Stimulated activated CD4-positive, alpha-beta T cell treated with anti-CD3 and anti-CD28 coated beads, Interleukin-15, amount 100 ng/mL, for 1 hour (primary cell): ENCODE measurements around the gene DLGAP5.

Experiments used
- DNase-seq, 2 donors: peaks; one replicate each; pipeline ENCODE4 v3.0.0-alpha.2; 2020; ENCODE audit warnings: low read depth in 1 of 2, low spot score in 1 of 2

Gene DLGAP5

DNA sequence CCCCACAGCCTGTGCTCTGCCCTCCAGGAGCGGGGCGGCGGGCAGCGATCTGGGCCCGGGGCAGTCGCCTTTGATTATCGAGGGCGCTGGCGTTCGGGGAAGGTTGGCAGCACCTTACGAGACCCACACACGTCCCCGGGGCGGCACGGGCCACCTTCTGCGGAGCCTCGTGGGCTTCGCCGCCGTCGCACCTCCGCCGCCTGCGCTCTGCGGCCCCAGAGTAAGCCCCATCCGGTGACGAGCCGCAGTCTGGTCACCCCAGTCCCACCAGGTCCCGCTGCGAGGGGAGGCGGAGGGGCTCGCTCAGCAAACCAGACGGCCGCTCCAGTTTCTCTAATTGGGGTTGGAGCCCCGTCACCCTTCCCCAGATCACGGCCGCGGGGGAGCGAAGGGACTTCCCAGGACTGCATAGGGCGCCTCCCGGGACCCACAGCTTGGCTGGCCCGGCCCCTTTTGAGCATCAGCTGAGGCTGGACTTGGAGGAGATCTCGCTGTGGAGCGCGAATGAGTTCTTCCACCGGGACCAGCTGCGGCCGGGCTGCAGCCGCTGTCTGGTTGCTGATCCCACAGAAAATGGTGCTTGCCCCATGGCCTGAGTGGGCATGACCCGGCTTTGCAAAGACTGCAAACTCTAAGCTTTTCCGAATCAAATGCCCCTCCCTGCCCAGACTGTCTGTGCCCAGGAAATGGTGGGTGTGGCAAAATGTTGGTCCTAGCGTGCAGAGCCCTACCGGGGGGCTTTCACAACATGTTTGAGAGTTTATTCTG is 61.8 kb downstream of the DLGAP5 start:
- peak; percentile 8 to 36 for DNase-seq

GRCh38 chr14:55129086-55129427 is 62.3 kb downstream of the DLGAP5 start, which contains the start of gene LGALS3:
Gene LGALS3, plus strand, starts transcription at chr14:55129252. Its CDS starts 8,122 bp downstream, at chr14:55137374.
- DNase-seq = peak in 1 of 2 donors; percentile 12

- no peak for DNase-seq
Observed at GRCh38 chr14:55128386-55129085, 62.8 kb downstream of the DLGAP5 start.

DNA sequence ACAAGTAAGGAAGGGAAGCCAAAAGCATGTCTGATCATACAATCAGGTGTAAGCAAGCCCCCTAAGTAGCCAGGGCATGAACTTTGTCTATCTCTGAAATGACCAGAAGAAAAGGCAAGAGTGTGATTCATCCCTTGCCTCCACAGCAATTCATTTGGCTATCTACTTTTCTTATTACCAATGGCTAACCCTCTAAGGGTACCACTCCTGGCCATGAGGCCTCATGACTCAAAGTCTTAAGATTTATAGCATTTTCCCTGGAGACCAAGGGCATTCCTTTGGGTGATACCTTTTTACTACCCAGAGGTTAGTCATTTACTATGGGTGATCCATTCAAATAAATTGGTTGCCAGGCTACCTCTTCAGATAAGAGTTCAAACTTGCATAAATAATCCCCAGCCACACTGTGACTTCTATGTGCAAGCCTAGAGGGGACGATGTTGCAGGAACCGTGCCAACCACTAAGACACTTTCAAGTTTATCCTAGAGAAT is 63.9 kb downstream of the DLGAP5 start:
- no peak for DNase-seq

DNA sequence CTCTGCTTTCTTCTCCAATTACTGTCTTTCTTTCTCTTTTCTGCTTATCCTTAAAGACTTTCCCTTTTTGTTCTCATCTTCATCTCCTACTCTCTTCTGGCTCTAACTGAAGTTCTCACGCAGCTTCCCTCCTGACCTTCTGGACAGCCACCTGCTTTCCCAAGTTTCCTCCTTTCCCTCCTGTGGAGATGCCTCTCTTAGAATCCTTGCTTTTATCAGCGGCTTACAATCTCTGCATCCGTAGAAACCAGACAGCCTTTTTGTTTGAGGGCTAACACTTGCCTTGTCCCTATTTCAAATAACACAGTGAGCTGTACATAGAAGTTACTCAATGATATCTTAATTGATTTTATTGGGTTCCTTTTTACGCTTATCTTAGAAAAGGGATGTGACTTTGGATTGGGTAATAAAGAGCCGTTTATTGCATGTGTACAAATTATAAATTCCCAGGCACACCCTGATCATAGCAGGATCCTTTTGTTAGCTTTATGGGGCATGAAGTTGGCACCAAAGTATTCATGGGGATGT is 64.4 kb downstream of the DLGAP5 start:
- DNase-seq = no peak

- no peak for DNase-seq
Observed at GRCh38 chr14:55126034-55126433, 65.4 kb downstream of the DLGAP5 start.

DNA sequence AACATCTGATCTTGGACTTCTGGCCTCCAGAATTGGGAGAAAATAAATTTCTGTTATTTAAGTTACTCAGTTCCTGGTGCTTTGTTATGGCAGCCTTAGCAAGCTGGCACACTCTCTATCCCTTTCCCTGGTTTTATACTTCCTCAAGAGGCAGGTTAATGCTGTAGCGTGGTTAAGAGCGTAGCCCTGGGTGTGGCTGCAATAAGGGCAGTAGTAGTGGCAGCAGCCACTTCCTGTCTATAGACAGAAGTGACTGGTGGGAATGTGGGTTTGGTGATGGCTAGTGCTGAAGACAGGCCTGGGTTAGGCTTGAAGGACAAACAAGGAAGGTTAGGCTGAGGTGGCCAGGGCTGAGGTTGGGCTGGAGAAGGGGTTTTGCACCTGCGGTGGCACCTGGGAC is 66.0 kb downstream of the DLGAP5 start:
- no peak for DNase-seq

GRCh38 chr14:55124774-55125386 is 66.5 kb downstream of the DLGAP5 start:
- DNase-seq = no peak

- no peak for DNase-seq
Observed at GRCh38 chr14:55123852-55124639, 67.3 kb downstream of the DLGAP5 start.

DNA sequence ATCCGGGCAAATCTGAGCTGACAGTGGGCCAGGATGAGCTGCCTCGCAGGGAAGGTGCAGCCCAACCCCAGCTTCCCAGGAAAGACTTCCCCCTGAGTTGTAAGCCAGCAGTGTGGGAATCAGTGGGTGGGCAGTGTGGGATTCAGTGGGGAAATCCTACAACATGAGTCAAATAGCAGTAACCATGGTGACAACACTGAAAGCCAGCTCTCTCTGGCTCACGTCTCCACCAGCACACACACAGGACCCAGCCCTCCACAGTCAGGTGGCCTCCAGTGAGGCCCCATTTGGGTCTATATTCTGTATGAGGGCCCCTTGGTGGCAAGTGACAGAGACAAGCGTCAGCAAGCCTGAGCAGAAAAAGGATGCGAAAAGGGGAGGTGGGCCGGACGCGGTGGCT is 68.3 kb downstream of the DLGAP5 start:
- no peak for DNase-seq

- no peak for DNase-seq
Observed at GRCh38 chr14:55122440-55122986, 68.9 kb downstream of the DLGAP5 start.

DNA sequence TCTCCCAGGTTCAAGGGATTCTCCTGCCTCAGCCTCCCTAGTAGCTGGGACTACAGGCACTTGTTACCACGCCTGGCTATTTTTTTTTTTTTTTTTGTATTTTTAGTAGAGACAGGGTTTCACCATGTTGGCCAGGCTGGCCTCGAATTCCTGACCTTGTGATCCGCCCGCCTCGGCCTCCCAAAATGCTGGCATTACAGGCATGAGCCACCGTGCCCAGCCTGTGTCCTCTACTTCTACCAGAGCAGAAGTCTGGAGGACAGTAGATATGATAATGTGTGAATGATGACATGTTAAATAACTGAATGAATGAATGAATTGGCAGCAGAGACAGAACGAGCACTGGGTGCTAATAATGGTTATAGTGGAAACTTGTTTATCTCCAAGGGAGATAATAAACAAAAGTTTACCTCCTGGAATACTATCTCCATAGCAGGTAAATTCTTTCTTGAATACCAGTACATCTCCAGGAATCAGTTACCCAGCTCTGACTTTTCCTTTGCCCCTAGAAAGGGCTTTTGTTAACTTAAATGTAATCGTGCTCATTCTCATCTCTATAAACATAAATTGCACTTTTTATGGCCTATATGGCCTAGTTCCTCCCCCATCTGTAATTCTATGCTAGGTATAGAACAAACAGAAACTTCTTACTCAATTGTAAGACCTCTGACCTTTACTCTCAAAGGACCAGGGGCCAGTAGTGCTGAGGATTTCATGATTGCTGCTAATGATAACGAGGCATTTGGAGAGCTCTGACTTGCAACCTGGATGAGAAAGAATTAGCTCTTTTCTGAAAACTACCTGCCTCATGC is 69.6 kb downstream of the DLGAP5 start:
- DNase-seq = no peak

DNA sequence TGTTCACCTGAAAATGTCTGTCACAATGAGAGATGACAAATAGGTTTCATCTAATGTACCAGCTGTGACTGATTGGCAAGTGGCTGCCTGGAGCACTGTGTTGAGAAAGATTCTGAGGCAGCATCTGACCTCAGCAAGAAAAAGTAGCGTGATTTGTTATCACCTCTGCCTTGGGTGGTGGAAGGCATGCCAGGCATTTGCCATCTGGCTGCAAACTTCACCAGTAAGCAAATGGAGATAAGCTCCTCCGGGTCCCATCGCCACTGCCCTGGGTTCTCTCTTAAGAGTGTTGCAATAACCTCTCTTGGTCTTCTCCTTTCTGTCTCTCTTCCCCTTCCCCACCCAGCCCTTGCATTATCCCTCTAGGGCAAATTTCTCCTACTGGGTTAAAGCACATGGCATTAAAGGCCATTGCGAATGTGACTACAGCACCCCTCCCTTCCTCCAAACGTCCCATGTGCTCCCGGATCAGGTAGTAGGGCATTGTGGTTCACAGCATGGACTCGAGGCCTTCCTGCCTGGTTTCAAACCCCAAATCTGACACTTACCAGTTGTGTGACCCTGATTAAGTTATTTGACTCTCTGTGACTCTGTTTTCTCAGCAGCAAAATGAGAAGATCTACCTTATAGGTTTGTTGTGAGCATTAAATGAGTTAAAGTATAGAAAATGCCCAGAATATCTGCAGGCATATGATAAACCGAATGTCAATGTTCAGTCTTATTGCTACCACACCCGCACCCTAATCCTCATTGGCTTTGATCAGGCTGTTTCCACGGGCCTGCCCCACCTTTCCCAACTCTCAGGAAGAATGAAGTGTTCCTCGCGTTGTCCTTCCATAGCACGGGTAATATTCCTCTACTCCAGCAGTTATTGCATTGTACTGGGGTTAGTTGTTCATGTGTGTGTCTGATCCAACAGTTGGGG is 70.6 kb downstream of the DLGAP5 start:
- DNase-seq = no peak

- DNase-seq = no peak
Observed at GRCh38 chr14:55118761-55119160, 72.6 kb downstream of the DLGAP5 start.

- DNase-seq = no peak
Observed at GRCh38 chr14:55117803-55118441, 73.5 kb downstream of the DLGAP5 start.

DNA sequence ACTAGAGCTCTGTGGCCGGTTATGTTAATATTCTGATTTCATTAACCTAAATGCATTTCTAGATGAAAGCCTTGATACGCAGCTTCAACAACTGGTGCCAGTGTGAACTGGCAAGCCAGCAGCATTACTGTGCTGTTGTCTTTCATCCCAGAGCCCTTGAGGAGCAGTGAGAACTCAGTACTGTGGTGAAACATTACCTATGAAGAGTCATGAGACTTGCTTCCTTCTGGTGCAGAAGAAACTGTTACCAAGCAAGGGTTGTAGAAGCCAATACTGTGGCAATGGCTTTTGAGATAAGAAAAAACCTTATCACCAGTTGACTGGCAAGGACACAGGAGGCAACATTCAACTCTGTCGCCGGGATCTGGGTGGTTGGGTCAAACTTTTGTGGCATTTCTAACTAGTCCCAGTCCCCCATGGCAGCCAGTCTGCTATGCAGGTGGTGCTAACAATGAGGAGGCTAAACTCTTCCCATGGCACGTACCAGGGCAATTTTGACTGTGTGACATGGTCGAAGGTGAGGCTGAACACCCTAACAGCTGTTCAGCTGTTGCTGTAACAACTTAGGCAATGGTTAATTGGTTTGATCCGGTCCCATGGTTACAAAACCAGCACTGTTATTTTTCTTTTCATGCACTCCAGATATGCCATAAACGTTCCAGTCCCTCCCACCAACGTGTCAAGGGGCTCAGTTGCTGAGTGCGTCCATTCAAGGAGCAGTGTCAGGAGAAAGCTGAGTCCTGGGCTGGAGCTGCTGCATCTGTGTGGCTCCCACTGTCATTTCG is 74.9 kb downstream of the DLGAP5 start:
- no peak for DNase-seq

DNA sequence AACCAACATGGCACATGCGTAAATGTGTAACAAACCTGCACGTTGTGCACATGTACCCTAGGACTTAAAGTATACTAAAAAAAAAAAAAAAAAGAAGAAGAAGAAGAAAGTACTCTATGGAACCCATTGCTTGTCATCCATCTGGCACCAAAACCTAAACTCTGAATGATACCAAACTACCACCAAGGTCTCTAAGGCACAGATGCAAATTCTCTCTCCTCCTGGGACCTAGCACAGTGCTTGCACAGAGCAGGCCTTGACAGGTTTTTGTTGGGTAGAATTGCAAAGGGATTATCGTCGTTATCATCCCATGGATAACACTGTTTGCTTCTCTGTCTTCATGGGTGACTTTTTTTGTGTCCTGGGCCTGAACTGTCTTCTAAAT is 75.5 kb downstream of the DLGAP5 start:
- no peak for DNase-seq

DNA sequence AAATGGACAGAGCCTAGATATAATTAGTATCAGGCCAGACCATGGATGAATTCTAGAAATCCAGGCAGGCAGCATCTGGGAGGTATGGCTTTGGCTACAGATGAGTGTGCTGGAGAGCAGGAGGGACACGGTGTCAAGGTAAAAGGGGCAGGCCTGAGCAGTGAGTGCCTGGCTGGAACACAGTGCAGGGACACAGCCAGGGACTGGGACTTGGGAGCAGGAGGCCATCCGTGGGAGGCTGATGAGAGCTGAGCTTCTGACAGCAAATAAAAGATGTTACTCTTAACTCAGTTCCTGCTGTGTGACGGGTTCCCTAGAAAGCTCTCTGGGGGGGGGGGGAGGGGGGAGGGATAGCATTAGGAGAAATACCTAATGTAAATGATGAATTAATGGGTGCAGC is 75.9 kb downstream of the DLGAP5 start:
- no peak for DNase-seq
